CMK (cell line): ENCODE measurements around the gene CASP12.

Source experiments
- DNase-seq: peaks from one replicate; pipeline ENCODE4 v3.0.0-alpha.2; 2010; ENCODE audit warnings: low read depth

CASP12 gene

DNA sequence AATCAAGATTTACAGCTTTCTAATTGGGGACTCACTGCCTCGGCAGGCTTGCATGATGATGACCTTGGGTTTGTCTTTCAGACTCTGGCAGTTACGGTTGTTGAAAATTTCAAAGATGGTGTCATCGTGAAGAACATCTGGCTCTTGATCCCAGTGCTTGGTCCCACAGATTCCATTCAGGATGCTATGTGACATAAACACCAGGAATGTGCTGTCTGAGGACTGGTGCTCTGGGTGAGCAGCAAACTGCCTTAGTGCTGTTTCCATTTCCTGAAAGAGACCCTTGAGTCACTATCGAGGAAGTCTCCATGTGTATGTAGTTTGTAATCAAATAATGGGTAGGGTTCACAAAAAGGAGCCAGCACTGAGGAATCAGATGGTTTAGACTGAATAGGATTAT lies 7.1 kb downstream of the CASP12 start:
- DNase-seq: no peak

DNA sequence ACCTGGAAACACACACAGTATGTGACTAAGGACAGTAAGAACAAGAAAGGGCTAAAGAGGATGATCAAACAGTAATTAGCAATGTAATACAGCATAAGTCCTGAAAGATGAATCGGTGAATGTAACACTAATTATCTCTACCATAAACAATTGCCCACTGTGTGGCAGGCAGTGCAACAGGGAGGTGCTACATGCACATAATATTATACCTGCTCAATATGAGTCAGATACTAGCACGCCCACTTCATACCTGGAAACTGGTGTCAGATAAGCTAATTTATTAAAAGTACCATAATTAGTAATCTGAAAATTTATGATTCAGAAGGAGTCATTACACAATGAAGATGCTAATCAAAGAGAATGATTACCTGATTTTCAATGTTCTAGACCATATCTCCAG lies 14.9 kb downstream of the CASP12 start:
- DNase-seq: no peak

DNA sequence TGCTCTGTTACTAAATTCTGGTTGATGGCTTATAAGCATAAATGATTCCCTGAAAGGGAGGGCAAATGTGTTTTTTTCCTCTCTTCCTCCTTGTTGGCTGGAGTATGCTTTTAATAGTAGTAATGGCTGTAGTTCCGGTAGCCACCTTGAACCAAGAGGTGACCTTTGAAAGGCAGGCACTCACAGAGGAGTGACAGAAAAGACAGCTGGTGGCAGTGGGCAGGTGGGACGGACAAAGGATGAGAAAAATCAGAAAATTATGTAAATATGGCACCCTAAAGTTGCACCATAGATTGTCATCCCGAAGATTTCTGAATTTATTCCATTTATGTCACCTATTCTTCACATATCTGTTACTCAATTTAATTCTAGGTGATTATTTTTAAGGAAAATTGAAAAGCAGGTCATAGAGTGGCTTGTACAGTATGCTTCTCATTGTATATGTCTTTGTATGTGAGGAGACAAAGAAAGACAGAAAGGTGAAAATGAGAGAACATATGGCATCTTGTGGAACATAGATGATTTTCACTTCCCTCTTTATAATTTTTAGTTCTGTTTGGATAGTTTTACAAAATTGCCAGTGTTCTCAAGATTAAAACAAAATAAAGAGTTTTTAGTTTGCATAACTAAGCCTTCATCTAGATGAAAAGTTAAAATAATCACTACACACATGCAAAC lies 17.0 kb downstream of the CASP12 start:
- DNase-seq: no peak

DNA sequence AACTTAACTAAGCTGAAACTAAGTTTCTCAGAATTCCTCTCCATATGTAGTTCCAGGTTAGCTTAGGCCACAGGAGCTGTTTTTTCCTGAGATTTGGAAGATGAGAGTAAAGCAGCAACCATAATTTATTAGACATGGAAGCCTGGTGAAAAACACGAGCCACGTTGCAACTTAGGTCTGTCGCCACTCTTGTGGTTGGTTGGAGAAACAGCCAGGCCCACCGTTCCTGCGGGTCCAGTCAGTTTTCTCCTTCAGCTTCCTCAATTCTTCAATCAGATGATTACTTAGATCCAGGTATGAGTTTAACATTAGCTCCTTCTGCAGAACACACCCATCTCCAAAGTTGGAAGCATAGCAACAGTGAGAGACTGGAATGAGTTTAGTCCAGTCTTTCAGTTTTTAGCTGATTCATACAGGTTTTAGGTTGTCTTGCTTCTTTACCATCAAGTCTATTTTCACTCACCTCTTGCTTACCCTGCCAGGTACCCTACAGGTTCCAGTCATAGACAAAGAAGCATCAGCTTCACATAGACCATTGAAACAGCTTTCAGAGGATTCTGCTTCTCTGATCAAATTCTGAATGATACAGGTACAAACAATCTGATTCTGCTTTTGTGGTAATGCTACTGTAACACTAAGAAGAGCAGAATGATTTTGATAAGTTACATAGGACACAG lies 18.6 kb downstream of the CASP12 start:
- no peak for DNase-seq

DNA sequence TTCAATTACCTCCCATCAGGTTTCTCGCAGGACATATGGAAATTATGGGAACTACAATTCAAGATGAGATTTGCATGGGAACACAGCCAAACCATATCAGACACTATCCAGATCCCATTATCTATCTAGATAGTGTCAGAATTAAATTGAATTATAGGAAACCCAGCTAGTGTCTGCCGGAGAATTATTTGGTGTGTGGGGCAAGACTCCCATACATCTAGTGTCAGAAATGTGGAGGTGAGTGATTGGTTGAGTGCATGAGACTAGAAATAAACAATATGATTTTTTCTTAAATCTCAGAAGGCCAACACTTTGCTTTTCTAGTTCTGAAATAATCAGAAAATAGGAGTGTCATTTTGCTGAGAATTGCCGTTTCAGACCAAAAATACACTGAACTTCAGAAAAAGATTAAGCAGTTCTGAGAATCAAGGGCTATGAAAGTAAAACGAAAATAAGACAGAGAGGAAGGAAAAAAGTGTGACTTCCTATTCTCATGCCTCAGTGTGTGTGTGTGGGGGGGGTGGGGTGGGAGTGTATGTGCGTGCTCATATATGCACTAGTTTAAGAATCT lies 21.3 kb downstream of the CASP12 start:
- no peak for DNase-seq

DNA sequence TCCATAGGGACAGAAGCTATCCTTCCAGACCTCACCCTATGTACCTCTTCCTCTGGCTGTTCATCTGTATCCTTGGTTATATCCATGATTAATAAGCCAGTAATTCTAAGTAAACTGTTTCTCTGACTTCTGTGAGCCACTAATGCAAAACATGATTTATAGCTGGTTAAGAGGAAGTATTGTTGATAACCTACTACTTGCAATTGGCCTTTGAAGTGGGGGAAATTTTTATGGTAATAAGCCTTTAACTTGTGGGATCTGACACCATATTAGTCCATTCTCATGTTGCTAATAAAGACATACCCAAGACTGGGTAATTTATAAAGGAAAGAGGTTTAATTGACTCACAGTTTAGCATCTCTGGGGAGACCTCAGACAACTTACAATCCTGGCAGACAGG lies 21.9 kb downstream of the CASP12 start:
- no peak for DNase-seq

DNA sequence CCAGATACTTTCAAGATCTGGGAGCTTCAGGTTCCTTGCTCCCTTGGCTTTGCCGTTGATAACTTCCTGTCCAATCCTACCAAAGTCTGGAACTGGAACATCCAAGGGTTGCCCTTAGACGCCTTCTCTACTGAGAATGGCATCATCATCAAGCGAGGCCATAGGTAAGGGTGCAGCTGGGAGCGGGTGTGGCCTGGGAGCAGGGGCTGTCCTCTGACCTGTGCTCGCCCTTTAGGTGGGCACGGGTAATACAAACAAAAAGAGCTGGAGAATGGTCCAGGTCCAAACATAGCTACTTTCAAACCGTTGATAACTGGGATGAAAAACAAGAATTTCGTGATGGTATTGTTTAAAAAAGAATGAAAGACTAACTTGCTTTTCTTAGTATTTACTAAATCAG lies 25.0 kb downstream of the CASP12 start:
- DNase-seq: no peak

DNA sequence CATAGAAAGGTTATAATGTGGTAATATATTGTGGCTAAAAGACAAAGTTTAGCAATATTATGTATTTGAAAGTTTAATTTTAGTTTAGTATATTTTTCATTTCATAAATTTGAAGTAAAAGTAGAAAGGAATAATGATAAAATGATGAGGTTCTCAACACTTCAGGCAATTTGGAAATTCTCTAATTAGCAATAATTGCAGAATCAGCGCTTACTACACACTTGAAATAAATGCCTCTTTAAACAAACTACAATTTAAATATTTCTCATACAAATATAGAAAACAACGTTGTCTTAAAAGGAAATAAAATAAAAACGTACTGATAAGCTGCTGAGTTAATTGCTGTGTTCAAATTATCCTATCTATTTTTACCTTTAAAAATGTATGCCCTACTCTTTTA lies 25.9 kb downstream of the CASP12 start:
- DNase-seq: no peak

DNA sequence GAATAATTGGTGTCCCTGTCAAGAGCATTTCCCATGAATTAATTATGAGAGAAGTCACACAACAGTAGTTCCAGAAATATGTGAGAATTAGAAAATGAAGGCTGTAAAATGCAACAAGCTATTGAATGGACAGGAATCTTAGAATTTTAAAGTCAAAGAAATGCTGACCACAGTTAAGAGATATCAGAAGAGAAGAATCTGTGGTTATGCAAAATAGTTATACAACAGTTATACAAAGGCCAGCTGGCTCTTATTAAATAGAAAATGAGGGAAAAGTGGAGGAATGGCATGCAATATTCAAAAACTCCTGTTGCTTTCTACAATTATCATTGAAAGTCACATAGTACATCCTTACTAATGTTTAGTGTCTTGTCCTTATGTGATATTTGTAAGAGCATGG lies 27.4 kb downstream of the CASP12 start:
- no peak for DNase-seq

DNA sequence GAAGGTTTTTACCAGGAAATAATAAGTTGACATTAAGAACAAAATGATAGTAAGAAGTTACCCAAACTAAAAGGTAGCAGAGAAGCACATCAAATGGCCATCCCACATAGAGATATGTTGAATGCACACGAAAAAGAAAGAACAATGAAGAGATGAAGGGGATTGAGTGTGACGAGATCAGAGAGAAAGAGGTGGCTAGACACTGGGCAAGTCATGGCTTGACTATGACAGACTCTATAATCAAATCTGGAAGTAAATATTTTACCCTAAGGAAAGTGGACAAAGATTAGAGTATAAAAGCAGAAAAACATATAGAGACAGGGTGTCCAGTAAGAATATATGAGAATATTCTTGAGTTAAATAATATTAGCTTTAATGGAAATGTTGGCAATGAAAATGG lies 31.4 kb downstream of the CASP12 start:
- no peak for DNase-seq

DNA sequence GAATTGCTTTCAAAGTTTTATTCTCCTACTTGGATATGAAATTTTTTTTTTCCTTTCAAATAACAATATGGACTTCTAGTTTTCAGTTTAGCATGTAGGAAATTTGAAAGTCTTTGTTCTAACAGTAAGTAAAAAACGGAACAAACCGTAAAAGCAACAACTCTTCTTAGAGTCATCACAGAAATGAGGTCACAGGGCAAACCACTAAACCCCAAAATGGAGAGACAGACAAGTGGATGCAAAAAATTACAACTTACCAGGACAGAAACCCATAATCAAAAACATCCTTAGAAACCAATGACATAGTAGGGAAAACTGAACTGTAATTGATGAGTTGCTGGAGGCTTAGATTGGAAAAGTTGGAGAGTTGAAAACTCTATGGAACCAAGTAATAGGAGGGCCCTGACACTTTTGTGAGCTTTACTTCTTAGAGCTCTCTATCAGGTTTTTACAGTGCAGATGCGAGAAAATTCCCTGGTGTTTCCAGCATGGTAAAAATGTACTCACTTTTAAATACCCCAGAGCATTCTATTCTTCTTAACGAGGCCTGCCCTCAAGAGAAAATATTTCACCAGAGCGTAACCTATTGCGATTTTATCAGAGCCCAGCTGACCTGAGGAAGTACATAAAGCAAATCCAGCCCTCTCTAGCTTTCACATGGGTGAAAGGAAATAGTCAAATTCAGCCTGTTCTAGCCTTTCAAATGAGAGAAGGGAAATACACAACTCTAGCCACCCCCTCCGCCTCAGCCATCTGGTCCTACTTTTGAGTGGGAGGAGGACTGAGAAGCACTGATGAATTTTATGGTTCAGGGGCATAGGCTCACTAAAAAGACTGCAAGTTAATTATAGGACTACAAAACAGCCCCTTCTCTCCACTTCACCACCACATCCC lies 39.1 kb downstream of the CASP12 start:
- no peak for DNase-seq

DNA sequence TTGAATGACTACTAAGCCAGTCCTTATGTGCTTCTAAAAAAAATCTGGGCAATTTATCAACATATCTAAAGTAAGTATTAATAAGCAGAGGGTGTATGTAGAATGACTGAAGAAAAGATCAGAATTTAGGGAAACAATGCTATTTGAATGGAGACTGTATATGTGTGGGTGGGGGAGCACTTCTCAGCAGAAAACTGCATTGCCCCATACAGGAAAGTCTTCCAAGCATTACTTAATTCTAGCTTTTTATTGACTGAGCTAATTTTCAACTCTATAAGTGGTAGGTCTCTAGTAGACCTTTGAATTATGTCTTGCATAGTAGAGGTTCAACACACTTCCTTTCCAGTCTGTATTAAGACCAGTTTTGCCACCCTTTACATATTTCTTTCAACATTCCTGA lies 41.7 kb downstream of the CASP12 start:
- no peak for DNase-seq

DNA sequence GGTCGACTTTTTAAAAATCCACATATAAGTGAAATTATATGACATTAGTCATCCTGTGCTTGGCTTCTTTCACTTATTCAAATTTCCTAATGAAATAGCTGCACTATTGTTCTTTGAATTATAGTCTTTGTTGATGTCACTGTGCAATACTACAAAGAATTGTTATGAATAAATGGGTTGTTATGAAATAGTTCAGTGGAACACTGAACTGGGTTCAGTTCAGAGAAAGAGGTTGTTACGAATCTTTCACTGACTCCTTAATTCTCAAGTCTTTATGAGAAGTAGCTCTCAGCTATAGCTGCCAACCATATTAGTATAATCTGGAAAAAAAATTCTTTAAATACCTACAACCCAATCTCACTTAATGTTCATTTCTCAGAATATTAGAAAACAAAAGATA lies 42.3 kb downstream of the CASP12 start:
- DNase-seq: no peak

DNA sequence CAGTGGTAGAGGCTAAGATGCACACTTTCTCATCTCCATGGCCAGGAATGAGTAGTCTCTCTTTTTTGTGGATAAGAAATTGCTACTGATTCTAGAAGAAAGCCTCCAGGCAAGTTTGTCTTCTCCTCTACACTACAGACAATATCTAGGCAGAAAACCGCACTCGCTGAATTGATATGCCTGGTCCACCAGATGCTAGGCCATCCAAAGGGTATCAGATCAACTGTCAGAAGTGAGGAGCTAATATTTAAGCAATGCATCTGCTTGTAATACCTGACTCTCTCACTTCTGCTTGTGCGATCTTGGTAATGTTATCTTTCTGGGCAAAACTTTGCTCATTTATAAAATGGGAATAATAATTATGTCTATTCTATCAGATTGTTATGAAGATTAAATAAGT lies 45.0 kb downstream of the CASP12 start:
- no peak for DNase-seq

DNA sequence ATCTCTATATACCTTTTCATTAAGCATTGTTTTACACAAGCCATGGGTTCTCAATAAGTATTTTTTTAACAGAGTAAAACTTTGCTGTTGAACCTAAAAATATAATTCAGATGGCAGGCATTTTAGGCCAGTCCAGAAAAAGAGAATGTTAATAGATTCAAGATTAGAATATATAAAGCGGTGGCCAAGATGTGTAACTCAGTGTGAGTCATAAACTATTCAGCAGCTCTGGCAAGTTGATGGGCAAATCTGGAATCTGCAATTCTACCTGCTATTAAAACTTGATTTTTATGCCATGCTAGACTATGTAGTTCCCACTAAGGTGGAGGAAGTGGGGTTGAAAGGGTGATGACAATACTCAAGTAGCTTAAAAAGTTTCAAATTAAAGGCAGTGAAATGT lies 45.4 kb downstream of the CASP12 start:
- no peak for DNase-seq

DNA sequence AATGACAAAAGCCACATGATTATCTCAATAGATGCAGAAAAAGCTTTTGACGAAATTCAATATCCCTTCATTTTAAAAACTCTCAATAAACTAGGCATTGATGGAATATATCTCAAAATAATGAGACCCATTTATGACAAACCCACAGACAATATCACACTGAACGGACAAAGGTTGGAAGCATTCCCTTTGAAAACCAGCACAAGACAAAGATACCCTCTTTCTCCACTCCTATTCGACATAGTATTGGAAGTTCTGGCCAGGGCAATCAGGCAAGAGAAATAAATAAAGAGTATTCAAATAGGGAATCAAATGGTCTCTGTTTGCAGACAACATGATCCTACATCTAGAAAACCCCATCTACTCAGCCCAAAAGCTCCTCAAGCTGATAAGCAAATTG lies 52.0 kb downstream of the CASP12 start:
- DNase-seq: no peak

DNA sequence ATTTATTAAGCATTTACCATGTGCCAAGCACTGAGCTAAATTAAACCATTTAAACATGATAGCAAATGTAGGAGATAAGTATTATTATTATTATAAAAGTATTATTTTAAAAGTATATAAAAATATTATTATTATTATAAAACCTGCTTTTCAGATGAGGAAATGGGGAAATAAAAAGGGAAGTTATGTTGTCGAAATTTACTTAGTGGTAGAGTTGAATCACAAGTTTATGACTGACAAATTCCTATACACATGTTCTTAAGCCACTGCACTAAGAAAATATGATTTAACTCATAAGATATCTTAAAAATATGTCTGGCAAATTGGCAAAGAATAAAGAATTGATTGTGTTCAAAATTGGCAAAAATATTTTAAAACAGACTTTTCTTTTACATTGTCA lies 53.8 kb downstream of the CASP12 start:
- no peak for DNase-seq

DNA sequence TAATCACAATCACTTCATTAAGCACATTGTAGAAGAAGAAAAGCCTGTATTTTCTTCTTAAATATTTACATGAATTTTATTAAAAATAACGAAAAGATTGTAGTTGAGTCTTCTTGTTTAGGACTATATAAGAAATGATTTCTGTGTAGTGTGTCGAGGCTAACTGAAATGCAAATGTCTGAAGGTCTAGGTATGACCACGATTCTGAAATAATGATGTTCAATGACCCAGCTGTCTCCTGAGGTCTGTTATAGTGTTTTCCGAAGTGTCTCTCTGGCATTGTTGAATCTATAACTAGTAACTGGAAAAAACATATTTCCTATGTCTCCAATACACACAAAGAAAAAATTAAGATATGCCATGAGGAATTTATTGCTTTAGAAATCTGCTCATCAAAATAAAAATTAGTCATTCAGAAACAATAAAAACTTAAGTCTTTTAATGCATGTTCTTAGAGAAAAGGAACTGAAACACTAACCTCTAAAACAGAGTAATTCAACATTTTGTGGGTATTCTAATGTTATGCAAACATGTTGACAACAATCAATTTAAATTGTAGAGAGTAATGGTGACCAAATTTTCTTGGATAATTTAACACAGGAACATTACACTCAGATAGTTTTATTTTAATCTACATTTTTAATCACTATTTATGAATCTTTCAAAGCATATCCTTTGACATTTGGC lies 55.0 kb downstream of the CASP12 start:
- no peak for DNase-seq

DNA sequence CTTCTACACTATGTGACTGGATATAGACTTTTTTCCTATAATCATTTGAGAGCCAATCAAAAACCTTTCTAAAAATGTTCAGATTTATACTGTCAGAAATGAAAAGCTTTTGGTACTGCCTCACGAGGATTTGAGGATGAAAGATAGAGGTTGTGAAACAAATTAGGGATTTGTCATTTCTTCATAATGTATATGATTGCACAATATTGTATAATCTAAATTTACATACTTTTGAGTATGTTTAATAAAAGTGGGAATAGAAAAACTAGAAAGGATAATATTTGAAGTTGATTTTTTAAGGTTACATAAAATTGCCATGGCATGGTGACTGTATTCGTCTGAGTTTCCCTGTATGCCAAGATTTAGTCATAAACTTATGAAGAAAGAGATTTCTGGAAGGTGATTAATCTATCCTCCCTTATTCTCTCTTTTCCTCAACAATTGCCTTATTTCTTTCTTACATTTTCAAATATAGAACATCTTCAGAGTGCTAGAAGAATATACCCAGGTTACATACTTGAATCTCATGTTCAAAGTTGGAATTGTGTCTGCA lies 56.2 kb downstream of the CASP12 start:
- DNase-seq: no peak

DNA sequence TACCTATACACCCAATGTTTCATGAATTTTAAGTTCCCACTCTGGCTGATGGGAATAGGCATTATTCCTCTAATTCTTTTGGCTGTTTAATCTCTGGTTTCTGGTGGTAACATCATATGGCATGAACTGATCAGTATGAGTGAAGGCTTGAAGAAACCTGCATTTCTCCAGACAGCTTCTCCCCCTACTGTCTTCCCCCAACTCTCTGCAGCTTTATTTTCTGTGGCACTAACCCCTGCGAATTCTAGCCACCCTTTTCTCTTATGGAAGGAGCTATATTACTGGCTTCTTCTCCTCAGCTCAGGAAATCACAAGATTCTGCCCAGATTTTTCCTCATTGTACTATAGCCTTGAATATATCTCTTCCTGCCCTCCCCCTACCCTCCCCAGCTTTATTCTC lies 57.1 kb downstream of the CASP12 start:
- no peak for DNase-seq

DNA sequence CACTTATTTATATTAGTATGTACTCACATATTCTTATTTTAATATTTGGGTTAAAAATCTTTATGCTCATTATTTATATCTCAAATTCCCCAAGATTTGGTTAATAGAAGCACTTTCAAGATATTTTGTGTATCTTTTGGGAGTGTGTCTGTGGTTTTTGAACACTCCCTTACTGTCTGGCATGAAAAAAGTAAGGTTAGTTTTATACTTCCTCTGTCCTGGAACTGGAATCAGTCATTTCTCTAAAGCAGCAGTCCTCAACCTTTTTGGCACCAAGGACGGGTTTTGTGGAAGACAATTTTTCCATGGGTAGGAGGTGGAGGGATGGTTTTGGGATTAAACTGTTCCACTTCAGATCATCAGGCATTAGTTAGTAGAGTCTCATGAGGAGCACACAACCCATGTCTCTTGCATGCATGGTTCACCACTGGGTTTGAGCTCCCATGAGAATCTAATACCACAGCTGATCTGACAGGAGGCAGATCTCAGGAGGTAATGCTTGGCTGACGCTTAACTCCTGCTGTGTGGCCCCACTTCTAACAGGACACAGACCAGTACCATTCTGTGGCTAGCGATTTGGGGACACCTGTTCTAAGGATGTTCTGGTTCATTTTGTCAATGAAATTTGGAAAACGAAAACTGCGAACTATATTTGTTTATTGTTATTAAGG lies 60.2 kb downstream of the CASP12 start:
- no peak for DNase-seq
